Stimulated activated CD4-positive, alpha-beta T cell treated with anti-CD3 and anti-CD28 coated beads, TNF-alpha, amount 100 ng/mL, for 48 hours (primary cell): ENCODE data around the gene TMEM138.

Experiments used
- DNase-seq, 3 donors: peaks; one replicate each; pipeline ENCODE4 v3.0.0-alpha.2; 2020; ENCODE audit warnings: low read depth in 3 of 3

TMEM138 gene

GRCh38 chr11:61341706-61342105, 20.5 kb upstream of the TMEM138 start:
- no peak for DNase-seq

- DNase-seq = no peak
These were observed 19.9 kb upstream of the TMEM138 start for GRCh38 chr11:61342207-61342803.

GRCh38 chr11:61343792-61344745, 18.1 kb upstream of the TMEM138 start:
- DNase-seq = no peak

GRCh38 chr11:61345170-61345610, 17.0 kb upstream of the TMEM138 start:
- DNase-seq = no peak

DNA sequence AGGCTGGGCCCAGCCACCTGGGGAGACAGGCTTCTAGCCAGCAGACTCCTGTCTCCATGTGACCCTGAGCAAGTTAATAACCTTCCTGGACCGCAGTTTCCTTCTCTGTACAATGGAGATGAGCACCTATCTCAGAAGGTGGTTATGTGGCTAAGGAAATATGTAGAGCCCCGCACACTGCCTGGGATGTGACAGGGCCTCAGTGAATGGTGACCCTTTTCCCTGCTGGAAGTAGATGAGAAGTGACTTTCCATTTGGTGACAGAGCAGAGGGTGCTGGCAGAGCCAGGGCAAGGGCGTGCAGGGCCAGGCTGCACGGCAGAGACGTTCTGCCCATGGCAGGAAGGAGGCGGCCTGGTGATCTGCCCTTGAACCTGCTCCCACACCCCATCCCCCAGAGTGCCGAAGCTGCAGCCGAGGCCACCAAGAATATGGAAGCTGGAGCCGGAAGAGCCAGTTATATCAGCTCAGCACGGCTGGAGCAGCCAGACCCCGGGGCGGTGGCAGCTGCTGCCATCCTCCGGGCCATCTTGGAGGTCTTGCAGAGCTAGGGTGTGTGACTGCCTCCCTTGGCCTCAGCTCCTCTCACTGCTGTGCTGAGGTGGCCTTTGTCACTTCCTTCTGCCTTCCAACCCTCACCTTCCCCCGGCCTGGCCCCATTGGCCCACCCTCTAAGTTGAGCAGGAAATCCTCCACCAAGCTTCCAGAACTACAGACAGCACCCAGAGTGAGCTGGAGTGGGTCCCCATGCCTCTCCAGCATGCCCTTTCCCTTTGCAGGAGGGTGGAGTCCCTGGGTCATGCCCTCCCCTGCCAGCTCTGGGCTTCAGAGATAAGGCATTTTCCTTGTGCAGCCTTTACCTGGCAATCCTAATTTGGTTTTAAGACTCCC, 16.0 kb upstream of the TMEM138 start:
- DNase-seq = no peak

DNA sequence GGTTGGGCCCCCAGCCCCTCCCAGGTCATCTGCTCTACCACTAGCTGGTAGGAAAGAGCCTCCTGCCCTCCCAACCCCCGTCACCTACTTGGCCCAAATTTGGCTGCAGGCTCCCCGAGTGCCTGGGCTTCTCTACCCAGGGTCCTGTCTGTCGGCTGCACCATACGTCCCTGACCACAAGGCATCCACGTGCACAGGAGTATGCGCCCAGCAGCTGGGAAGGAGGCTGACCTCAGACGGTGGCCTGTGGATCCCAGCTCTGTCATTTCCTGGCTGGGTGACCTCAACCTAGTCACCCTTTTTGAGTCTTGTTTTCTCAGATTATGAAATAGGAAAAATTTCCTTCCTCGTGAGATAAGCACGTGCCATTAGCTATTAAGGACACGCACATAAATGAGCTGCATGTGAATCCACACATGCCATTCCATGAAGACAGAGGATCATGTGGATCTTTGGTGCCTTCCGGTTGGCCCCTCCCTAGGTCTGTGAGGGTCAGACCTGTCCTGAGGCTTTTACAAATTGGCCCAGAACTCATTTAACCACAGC, 14.2 kb upstream of the TMEM138 start:
- DNase-seq = no peak

GRCh38 chr11:61349189-61349751, 12.9 kb upstream of the TMEM138 start:
- no peak for DNase-seq

- DNase-seq = no peak
These were observed 12.3 kb upstream of the TMEM138 start for GRCh38 chr11:61349916-61350315.

GRCh38 chr11:61350336-61350735, 11.8 kb upstream of the TMEM138 start:
- DNase-seq = no peak

DNA sequence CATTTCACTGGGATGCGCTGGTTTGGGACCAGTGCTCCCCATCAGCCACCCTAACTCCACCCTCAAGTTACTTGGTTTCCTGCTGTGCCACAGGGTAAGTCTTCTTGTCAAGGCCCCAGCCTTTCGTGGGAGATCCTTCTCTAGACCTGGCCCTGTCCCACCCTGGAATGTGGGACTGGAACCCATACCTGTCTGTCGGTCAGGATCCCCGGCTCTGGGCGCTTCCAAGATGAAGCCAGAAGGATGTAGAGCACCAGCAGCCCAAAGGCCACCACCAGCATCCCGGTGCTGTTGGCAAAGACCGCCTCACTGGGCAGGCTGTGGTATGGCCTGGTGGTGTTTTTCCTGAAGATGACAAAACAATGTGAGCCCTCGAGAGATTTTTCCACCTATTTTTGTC, 11.4 kb upstream of the TMEM138 start:
- no peak for DNase-seq

GRCh38 chr11:61352038-61352437, 10.1 kb upstream of the TMEM138 start:
- no peak for DNase-seq

DNA sequence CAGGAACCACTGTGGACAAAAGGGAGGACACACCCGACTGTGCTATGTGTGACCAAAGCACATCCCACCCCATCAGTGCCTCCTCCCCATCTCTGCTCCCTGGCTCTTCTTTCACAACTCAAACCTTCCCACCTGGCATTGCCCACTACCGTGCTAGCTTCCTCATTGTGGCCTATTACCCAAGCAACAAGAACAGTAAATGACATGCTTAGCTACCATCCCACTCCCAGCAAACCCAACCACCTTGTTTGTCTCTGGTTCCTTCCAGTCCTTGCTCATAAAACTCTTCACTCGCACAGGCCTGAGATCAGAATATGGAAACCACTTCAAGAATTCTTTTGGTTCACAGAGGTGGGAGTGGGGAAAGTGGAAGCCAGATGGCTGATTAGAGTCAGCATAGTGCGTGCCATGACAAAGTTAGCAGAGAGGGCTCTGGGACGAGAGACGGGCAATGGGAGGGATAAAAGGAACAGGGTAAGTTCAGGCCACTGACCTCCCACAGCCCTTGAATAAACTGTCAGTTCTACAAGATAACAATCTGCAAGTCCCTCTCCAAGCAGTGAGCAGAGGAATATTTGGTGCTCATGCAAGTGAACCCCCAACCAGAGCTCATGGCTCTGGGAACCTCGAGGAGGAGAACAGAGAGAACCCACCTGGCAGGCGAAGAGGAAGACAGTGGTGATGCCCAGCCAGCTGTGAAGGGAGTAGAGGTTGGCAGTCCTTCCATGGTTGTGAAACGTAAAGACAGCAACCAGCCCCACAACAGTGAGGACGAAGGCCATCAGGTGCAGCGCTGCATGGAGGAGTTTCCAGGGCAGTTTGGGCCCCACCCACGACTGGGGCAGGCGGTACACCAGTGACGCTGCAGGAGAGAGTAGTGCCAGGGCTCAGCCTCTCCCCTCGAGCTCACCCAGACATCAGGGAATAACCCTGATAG, 8.8 kb upstream of the TMEM138 start:
- no peak for DNase-seq

GRCh38 chr11:61354208-61354607, 8.0 kb upstream of the TMEM138 start:
- no peak for DNase-seq

- DNase-seq = no peak
These were observed 5.5 kb upstream of the TMEM138 start for GRCh38 chr11:61356706-61357105.

- no peak for DNase-seq
These were observed 4.8 kb upstream of the TMEM138 start for GRCh38 chr11:61357233-61357893.

- DNase-seq = no peak
These were observed 4.3 kb upstream of the TMEM138 start for GRCh38 chr11:61357894-61358239.

GRCh38 chr11:61358566-61358965, 3.6 kb upstream of the TMEM138 start:
- no peak for DNase-seq

DNA sequence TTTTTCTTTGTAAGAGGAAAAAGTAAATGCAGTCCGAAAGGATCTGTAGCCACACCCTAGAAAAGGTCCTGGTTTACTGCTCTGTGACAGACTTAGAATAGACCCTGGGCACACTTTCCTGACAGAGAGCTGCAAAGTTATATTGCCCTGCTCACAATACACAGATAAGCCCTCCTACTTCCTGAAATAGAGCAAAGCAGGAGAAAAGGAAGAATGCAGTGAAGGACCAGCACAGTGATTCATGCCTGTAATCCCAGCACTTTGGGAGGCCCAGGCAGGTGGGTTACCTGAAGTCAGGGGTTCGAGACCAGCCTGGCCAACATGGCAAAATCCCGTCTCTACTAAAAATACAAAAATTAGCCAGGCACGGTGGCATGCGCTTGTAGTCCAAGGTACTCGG, 2.7 kb upstream of the TMEM138 start:
- DNase-seq = no peak

GRCh38 chr11:61361237-61361740, 885 bp upstream of the TMEM138 start:
- peak in 1 of 3 donors; percentile 15 for DNase-seq

GRCh38 chr11:61362542-61362875, 335 bp downstream of the TMEM138 start:
- DNase-seq = peak in 1 of 3 donors; percentile 8
